HepG2 (cell line): ENCODE measurements around the gene CBX2. TPM values are rescaled to one million over a fixed set of nuclear protein-coding genes. Genes with fewer than 3 reads are reported as not detected.

ENCODE experiments used
- CHD4 ChIP-seq: fragments of 200-600 bp; sonication (generic); IDR thresholded peaks from 2 replicates; pipeline ENCODE4 v1.7.0; 2017; ENCODE audit warnings: mild to moderate bottlenecking, low read length, borderline replicate concordance
- HCFC1 ChIP-seq: fragments of 150-350 bp; IDR thresholded peaks from 2 replicates; pipeline ENCODE4 v1.6.1; 2014; ENCODE audit warnings: low read depth, low read length
- KDM5B ChIP-seq: sonication (generic); formaldehyde crosslinking; IDR thresholded peaks from 2 replicates; pipeline ENCODE4 v1.4.0; 2020; ENCODE audit warnings: missing genetic modification reagents, mild to moderate bottlenecking, borderline replicate concordance
- MEIS2 ChIP-seq: sonication (generic); formaldehyde crosslinking; IDR thresholded peaks from 2 replicates; pipeline ENCODE4 v1.9.0; 2021; ENCODE audit warnings: mild to moderate bottlenecking, missing genetic modification reagents
- MTF2 ChIP-seq: sonication (generic); formaldehyde crosslinking; IDR thresholded peaks from 2 replicates; pipeline ENCODE4 v1.5.0; 2020; ENCODE audit warnings: missing genetic modification reagents, borderline replicate concordance
- PHF20 ChIP-seq: sonication (generic); formaldehyde crosslinking; IDR thresholded peaks from 2 replicates; pipeline ENCODE4 v1.5.0; 2020; ENCODE audit warnings: mild to moderate bottlenecking, missing genetic modification reagents
- PHF21A ChIP-seq: sonication (generic); formaldehyde crosslinking; IDR thresholded peaks from 2 replicates; pipeline ENCODE4 v1.5.0; 2020; ENCODE audit warnings: mild to moderate bottlenecking, missing genetic modification reagents
- RORA ChIP-seq: sonication (generic); formaldehyde crosslinking; IDR thresholded peaks from 2 replicates; pipeline ENCODE4 v1.5.0; 2020; ENCODE audit warnings: mild to moderate bottlenecking, missing genetic modification reagents, moderate library complexity
- SMARCE1 ChIP-seq: fragments of 450-650 bp; IDR thresholded peaks from 2 replicates; pipeline ENCODE4 v1.6.1; 2017; ENCODE audit warnings: borderline replicate concordance
- SP2 ChIP-seq: sonication (generic); formaldehyde crosslinking; IDR thresholded peaks from 2 replicates; pipeline ENCODE4 v1.5.1; 2020; ENCODE audit warnings: mild to moderate bottlenecking, missing genetic modification reagents
- TCF7L2 ChIP-seq: IDR thresholded peaks from 2 replicates; pipeline ENCODE4 v1.6.1; 2011; ENCODE audit warnings: mild to moderate bottlenecking, low read depth, low read length, moderate library complexity
- THRA ChIP-seq: sonication (generic); formaldehyde crosslinking; IDR thresholded peaks from 2 replicates; pipeline ENCODE4 v1.4.0; 2020; ENCODE audit warnings: missing genetic modification reagents, borderline replicate concordance
- UBTF ChIP-seq: sonication (generic); formaldehyde crosslinking; IDR thresholded peaks from 2 replicates; pipeline ENCODE4 v1.4.0; 2020; ENCODE audit warnings: mild to moderate bottlenecking, missing genetic modification reagents
- ZFP37 ChIP-seq: sonication (generic); formaldehyde crosslinking; IDR thresholded peaks from 2 replicates; pipeline ENCODE4 v1.4.0; 2020; ENCODE audit warnings: missing genetic modification reagents, borderline replicate concordance
- ZFP41 ChIP-seq: sonication (generic); formaldehyde crosslinking; IDR thresholded peaks from 2 replicates; pipeline ENCODE4 v1.4.0; 2020; ENCODE audit warnings: mild to moderate bottlenecking, missing genetic modification reagents, borderline replicate concordance
- ZMYM3 ChIP-seq: sonication (generic); formaldehyde crosslinking; IDR thresholded peaks from 2 replicates; pipeline ENCODE4 v1.5.1; 2020; ENCODE audit warnings: mild to moderate bottlenecking, missing genetic modification reagents
- ZNF431 ChIP-seq: sonication (generic); formaldehyde crosslinking; IDR thresholded peaks from 2 replicates; pipeline ENCODE4 v1.9.0; 2022; ENCODE audit warnings: missing genetic modification reagents, low read depth, mild to moderate bottlenecking, borderline replicate concordance
- ZNF460 ChIP-seq: sonication (generic); formaldehyde crosslinking; IDR thresholded peaks from 2 replicates; pipeline ENCODE4 v1.5.1; 2020; ENCODE audit warnings: missing genetic modification reagents, mild to moderate bottlenecking, borderline replicate concordance
- ZNF512 ChIP-seq: sonication (generic); formaldehyde crosslinking; IDR thresholded peaks from 2 replicates; pipeline ENCODE4 v1.4.0; 2020; ENCODE audit warnings: mild to moderate bottlenecking, missing genetic modification reagents
- ZNF678 ChIP-seq: sonication (generic); formaldehyde crosslinking; IDR thresholded peaks from 2 replicates; pipeline ENCODE4 v1.4.0; 2020; ENCODE audit warnings: mild to moderate bottlenecking, missing genetic modification reagents
- ZNF777 ChIP-seq: sonication (generic); formaldehyde crosslinking; IDR thresholded peaks from 2 replicates; pipeline ENCODE4 v1.4.0; 2020; ENCODE audit warnings: missing genetic modification reagents
- polyA plus RNA-seq, 8 experiments: library from polyadenylated mRNA; depleted of rRNA in 3 of 8; stranded (reverse) in 7 of 8; unstranded in 1 of 8; fragments of >200 nt; fragmentation: Illumina TruSeq in 4 of 8; extraction: Trizol in 4 of 8; gene quantifications; 2 replicates each; pipeline versions ENCODE4 v1.2.1 to v1.2.3, GENCODE V29; 2011 to 2016; ENCODE audit warnings: low read depth in 4 of 8, missing spikeins in 1 of 8, mixed read lengths in 1 of 8; ENCODE audit not compliant: insufficient read depth in 1 of 8
- total RNA-seq, 5 experiments: library from RNA; depleted of rRNA; stranded (reverse); fragments of >200 nt; fragmentation: Illumina TruSeq; extraction: Trizol; gene quantifications; 2 replicates each; pipeline ENCODE4 v1.2.3, GENCODE V29; 2016; ENCODE audit warnings: low read depth in 1 of 5

CBX2 gene
- total and polyA plus RNA-seq, 2 of the 13 experiments (the other 11 are each of a cell fraction or from before 2014, with no cell fraction given): 14.5 to 31.1 TPM

- TF ChIP-seq TCF7L2 (no peak; the same call in 1 of the 2 replicates), ZNF678 (CRISPR knock-in tag) (peak; percentile 91; the same call in 1 of the 2 replicates), ZFP37 (CRISPR knock-in tag) (peak; percentile 98), ZFP41 (peak; percentile 99), ZNF512 (CRISPR knock-in tag) (peak; percentile 71; the same call in 1 of the 2 replicates), ZNF431 (CRISPR knock-in tag) (peak; percentile 97), THRA (CRISPR knock-in tag) (peak; percentile 63), KDM5B (CRISPR knock-in tag) (peak; percentile 100), ZMYM3 (peak; percentile 91), SMARCE1 (no peak), PHF21A (CRISPR knock-in tag) (peak; percentile 60), MTF2 (no peak), PHF20 (CRISPR knock-in tag) (peak; percentile 64; the same call in 1 of the 2 replicates), HCFC1 (0 out of 2 replicates have a peak, but pooled peaks have one; percentile 9), SP2 (no peak; the same call in 1 of the 2 replicates), UBTF (peak; percentile 82), ZNF460 (CRISPR knock-in tag) (peak; percentile 27; the same call in 1 of the 2 replicates), ZNF777 (CRISPR knock-in tag) (peak; percentile 72), CHD4 (peak; percentile 94; the same call in 1 of the 2 replicates), MEIS2 (CRISPR knock-in tag) (peak; percentile 79), RORA (CRISPR knock-in tag) (no peak)
Measured at GRCh38 chr17:79760197-79760906, 17.6 kb upstream of the CBX2 start (continued).
